Keratinocyte (primary cell): Measurements from ENCODE around the gene BBS12. TPM values are rescaled to one million over a fixed set of nuclear protein-coding genes. Genes with fewer than 3 reads are reported as not detected.

Experiments
- DNase-seq: peaks from one replicate; pipeline ENCODE4 v3.0.0-alpha.2; 2011; ENCODE audit warnings: low read depth, missing footprints, low spot score
- FAIRE-seq: peaks from 2 replicates; lab custom pipeline; 2011; peaks lifted over from hg19 to GRCh38; lab: Jason Lieb, UNC
- H2AFZ ChIP-seq: 2 replicates; pipeline ENCODE4 v1.6.0; 2012; ENCODE audit warnings: low read length, control low read depth, inconsistent platforms; ENCODE audit not compliant: control insufficient read depth
- H3K27ac ChIP-seq: 2 replicates; pipeline ENCODE4 v1.5.1; 2011; ENCODE audit warnings: low read length; ENCODE audit not compliant: control insufficient read depth, insufficient read depth
- H3K27me3 ChIP-seq: 3 replicates; pipeline ENCODE4 v1.6.0; 2011; ENCODE audit warnings: low read length; ENCODE audit not compliant: control insufficient read depth, insufficient read depth; ENCODE audit errors: extremely low read depth
- H3K36me3 ChIP-seq, 2 experiments: 2 replicates in 1 of 2; 3 replicates in 1 of 2; pipeline ENCODE4 v1.5.1; 2011; ENCODE audit warnings: low read length in 2 of 2, mild to moderate bottlenecking in 1 of 2; ENCODE audit not compliant: control insufficient read depth in 2 of 2, insufficient read depth in 2 of 2; ENCODE audit errors: extremely low read depth in 1 of 2
- H3K4me1 ChIP-seq: 3 replicates; pipeline ENCODE4 v1.5.1; 2011; ENCODE audit warnings: low read length; ENCODE audit not compliant: control insufficient read depth, insufficient read depth; ENCODE audit errors: extremely low read depth
- H3K4me2 ChIP-seq: 3 replicates; pipeline ENCODE4 v1.6.0; 2011; ENCODE audit warnings: low read depth, low read length; ENCODE audit not compliant: control insufficient read depth, insufficient read depth; ENCODE audit errors: extremely low read depth
- H3K4me3 ChIP-seq, 3 experiments: fragments of 200-600 bp in 1 of 3; sonication (generic) in 1 of 3; 2 replicates in 2 of 3; 3 replicates in 1 of 3; pipeline ENCODE4 v1.5.1; 2011 to 2016; ENCODE audit warnings: low read length in 3 of 3, mild to moderate bottlenecking in 3 of 3, control low read depth in 2 of 3, inconsistent platforms in 1 of 3, low read depth in 1 of 3, mixed read lengths in 1 of 3, mixed run types in 1 of 3, moderate library complexity in 1 of 3; ENCODE audit not compliant: control insufficient read depth in 2 of 3, insufficient read depth in 2 of 3; ENCODE audit errors: extremely low read depth in 1 of 3
- H3K79me2 ChIP-seq: 2 replicates; pipeline ENCODE4 v1.6.0; 2012; ENCODE audit warnings: low read length; ENCODE audit not compliant: control insufficient read depth, insufficient read depth
- H3K9ac ChIP-seq: 3 replicates; pipeline ENCODE4 v1.6.0; 2011; ENCODE audit warnings: low read length; ENCODE audit not compliant: control insufficient read depth, insufficient read depth; ENCODE audit errors: extremely low read depth
- H3K9me1 ChIP-seq: 3 replicates; pipeline ENCODE4 v1.6.0; 2011; ENCODE audit warnings: low read length; ENCODE audit not compliant: control insufficient read depth, insufficient read depth; ENCODE audit errors: extremely low read depth
- H3K9me3 ChIP-seq: 2 replicates; pipeline ENCODE4 v1.5.1; 2012; ENCODE audit warnings: low read depth, low read length; ENCODE audit not compliant: control insufficient read depth
- H4K20me1 ChIP-seq: 3 replicates; pipeline ENCODE4 v1.6.0; 2011; ENCODE audit warnings: low read length; ENCODE audit not compliant: control insufficient read depth, insufficient read depth; ENCODE audit errors: extremely low read depth
- EZH2 ChIP-seq: IDR thresholded peaks from one replicate; pipeline ENCODE4 v1.6.1; 2012; ENCODE audit warnings: inconsistent platforms, mild to moderate bottlenecking, low read length, moderate library complexity
- dilution Hi-C: fragments of 300-500 bp; cut with MboI; formaldehyde crosslinking; loops from one replicate; pipeline ENCODE4 v1.7.0; 2020; ENCODE audit warnings: low sequenced_read_pairs; ENCODE audit not compliant: extremely low pct_ligation_motif_present
- polyA plus RNA-seq, 5 experiments: library from polyadenylated mRNA; depleted of rRNA in 3 of 5; stranded (reverse) in 3 of 5; stranded (forward) in 1 of 5; unstranded in 1 of 5; fragments of >200 nt; gene quantifications; 1 replicate in 1 of 5; 2 replicates in 3 of 5; 3 replicates in 1 of 5; pipeline versions ENCODE4 v1.2.1 to v1.2.3, GENCODE V29; 2011 to 2012; ENCODE audit warnings: missing spikeins in 2 of 5, low read depth in 1 of 5, low replicate concordance in 1 of 5
- TF ChIP-seq, protein P1 (sequence below), 3 experiments: IDR thresholded peaks in 1 of 3; conservative IDR thresholded peaks in 1 of 3; optimal IDR thresholded peaks in 1 of 3; 2 replicates in 2 of 3; 3 replicates in 1 of 3; pipeline versions ENCODE3 to v1.5.1; 2011; ENCODE audit warnings: low read length in 3 of 3, mild to moderate bottlenecking in 3 of 3, moderate library complexity in 2 of 3, control low read depth in 1 of 3, inconsistent platforms in 1 of 3; ENCODE audit not compliant: insufficient read depth in 2 of 3; ENCODE audit errors: extremely low read depth in 1 of 3

The BBS12 gene
- polyA plus RNA-seq, 1 donor (not counting 4 experiments of a cell fraction or from before 2014, with no cell fraction given): 2.5 TPM

DNA sequence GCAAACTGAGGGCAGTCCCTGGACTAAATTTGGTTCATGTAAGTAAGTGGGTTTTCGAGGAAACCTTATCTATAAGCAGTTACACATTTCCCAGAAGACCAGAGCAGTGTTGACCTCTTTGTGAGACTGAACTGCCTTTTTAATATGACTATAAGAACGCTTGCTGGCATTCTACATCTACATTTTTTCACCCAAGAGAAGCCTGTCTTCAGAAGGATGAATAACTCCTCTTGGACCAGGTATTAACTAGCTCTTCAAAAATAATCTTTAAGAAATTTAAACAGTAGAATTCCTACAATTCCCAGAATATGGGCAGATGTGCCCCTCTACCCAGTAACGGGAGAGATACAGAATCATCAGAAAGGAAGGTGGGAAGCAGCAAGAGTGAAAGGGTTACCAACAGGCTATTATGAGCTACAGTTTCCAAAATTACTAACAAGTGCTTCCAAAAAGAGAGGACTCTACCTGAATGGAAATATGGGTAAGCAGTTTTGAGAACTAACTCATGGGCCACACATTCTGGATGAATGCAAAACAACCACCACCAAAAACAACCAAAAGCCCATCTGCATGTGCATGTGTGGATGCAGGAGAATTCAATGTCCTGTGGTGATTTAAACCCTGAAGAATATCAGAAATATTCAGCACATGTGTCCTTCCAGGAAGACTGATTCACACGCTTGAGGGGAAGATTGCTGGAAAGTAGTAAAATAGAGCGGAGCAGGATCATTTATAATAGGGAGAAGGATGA, 17.4 kb downstream of the BBS12 start:
- no peak for TF ChIP-seq EZH2
- TF ChIP-seq, protein P1, sequence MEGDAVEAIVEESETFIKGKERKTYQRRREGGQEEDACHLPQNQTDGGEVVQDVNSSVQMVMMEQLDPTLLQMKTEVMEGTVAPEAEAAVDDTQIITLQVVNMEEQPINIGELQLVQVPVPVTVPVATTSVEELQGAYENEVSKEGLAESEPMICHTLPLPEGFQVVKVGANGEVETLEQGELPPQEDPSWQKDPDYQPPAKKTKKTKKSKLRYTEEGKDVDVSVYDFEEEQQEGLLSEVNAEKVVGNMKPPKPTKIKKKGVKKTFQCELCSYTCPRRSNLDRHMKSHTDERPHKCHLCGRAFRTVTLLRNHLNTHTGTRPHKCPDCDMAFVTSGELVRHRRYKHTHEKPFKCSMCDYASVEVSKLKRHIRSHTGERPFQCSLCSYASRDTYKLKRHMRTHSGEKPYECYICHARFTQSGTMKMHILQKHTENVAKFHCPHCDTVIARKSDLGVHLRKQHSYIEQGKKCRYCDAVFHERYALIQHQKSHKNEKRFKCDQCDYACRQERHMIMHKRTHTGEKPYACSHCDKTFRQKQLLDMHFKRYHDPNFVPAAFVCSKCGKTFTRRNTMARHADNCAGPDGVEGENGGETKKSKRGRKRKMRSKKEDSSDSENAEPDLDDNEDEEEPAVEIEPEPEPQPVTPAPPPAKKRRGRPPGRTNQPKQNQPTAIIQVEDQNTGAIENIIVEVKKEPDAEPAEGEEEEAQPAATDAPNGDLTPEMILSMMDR (optimal IDR thresholded peaks at IDR 0.05 in 1 of 3, IDR thresholded peaks at IDR 0.05 in 1 of 3, conservative IDR thresholded peaks at IDR 0.05 in 1 of 3; ENCODE audit: extremely low read depth in 1 of 3, insufficient read depth in 2 of 3, low read length in 3 of 3): no peak
- peak; percentile 20 for FAIRE-seq
- no peak for DNase-seq
- Histone ChIP-seq H3K36me3 (no peaks in the 10 kb centered on the region), H3K4me2 (no peak overlapping the region), H3K9me1 (no peaks in the 10 kb centered on the region), H3K27me3 (no peaks in the 10 kb centered on the region), H3K4me3 (no peak overlapping the region), H3K4me1 (peaks cover 4% of the 10 kb centered on the region), H3K79me2 (no peaks in the 10 kb centered on the region), H3K27ac (no peak overlapping the region), H4K20me1 (no peaks in the 10 kb centered on the region), H3K9ac (no peak overlapping the region), H3K9me3 (no peaks in the 10 kb centered on the region), H2AFZ (no peak overlapping the region)
- dilution Hi-C loops: loop anchor here (25.0 kb wide), 1 partner anchor 162 kb away; the partner anchor contains the start of gene NUDT6

DNA sequence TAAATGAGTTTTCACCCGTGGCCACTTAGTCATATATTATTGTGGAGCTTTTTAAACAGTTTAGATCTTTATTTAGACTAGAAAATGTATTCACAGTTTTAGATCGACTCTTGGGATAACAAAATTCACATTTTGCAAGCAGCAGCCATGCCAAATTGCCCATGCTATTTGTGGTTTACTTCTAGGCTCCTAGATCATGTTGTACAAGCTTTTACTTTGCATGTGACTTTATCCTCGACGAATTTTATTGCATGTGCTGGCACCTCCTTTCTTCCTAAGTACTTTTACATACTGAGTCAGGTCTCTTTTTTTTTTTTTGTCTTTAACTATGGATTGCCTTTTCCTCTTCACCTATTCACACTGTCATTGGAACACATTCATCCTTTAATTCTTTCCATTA, 23.2 kb downstream of the BBS12 start:
- Histone ChIP-seq H3K36me3 (no peaks in the 10 kb centered on the region), H4K20me1 (no peaks in the 10 kb centered on the region), H3K9ac (no peak overlapping the region), H3K4me1 (peaks cover 4% of the 10 kb centered on the region), H3K4me2 (no peak overlapping the region), H3K27me3 (no peaks in the 10 kb centered on the region), H3K9me3 (no peaks in the 10 kb centered on the region), H3K4me3 (no peak overlapping the region), H2AFZ (no peak overlapping the region), H3K9me1 (no peaks in the 10 kb centered on the region), H3K27ac (no peak overlapping the region), H3K79me2 (no peaks in the 10 kb centered on the region)
- no peak for DNase-seq
- no peak for FAIRE-seq
- TF ChIP-seq, protein P1 (optimal IDR thresholded peaks at IDR 0.05 in 1 of 3, IDR thresholded peaks at IDR 0.05 in 1 of 3, conservative IDR thresholded peaks at IDR 0.05 in 1 of 3; ENCODE audit: extremely low read depth in 1 of 3, insufficient read depth in 2 of 3, low read length in 3 of 3): no peak
- TF ChIP-seq EZH2: no peak
- dilution Hi-C loops: loop anchor here (25.0 kb wide), 1 partner anchor 157 kb away; the partner anchor contains the start of gene NUDT6
